ENCODE measurements around the gene CNTLN.

- TF ChIP-seq POLR2A (IDR thresholded peaks at IDR 0.05; ENCODE audit: low read length), result no peak
- no peak for TF ChIP-seq GATA1 (IDR thresholded peaks at IDR 0.05; ENCODE audit: low read depth, low read length)
Observed at GRCh38 chr9:17328331-17328730, 193.5 kb downstream of the CNTLN start.
